Activated CD8-positive, alpha-beta memory T cell treated with anti-CD3 and anti-CD28 coated beads for 4 hours (primary cell): Measurements from ENCODE around the gene ATRN.
"Not testable (repeated sequence)": the region's sequence is repeated elsewhere in the genome, so short reads cannot be mapped to it uniquely, and the experiment has no call there.

Experiments
- DNase-seq, 2 donors: peaks; one replicate each; pipeline ENCODE4 v3.0.0-alpha.2; 2020; ENCODE audit warnings: low read depth in 2 of 2

Gene ATRN

DNA sequence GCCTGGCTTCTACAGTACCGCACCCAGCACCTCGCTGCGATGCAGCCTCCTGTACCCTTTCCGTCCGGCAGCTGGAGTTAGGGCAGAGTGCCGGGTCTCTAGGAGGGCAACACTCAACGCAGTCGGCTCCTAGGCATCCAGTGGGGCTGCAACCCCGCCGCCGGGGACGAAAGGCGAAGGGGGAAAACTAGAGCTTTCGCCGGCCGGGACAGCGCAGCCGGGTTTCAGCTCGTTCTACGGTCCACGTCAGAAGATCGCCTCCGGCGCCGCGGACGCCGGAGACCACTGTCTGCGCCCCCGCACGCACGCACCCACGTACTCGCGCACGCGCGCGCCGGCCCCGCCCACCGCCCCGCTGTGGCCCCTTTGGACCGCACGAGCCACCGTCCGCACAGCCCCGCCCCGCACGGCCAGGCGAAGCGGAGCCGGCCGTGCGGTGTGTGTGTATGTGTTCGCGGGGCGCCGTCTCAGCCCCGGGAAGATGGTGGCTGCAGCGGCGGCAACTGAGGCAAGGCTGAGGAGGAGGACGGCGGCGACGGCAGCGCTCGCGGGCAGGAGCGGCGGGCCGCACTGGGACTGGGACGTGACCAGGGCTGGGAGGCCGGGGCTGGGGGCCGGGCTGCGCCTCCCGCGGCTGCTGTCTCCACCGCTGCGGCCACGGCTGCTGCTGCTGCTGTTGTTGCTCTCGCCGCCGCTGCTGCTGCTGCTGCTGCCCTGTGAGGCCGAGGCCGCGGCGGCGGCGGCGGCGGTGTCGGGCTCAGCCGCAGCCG lies at the start of gene ATRN:
Gene ATRN (plus strand): TSS at position 392 of the 770 bp plus-strand sequence. CDS start 90 bp downstream, at position 482.
- peak; percentile 75 to 83 for DNase-seq

DNA sequence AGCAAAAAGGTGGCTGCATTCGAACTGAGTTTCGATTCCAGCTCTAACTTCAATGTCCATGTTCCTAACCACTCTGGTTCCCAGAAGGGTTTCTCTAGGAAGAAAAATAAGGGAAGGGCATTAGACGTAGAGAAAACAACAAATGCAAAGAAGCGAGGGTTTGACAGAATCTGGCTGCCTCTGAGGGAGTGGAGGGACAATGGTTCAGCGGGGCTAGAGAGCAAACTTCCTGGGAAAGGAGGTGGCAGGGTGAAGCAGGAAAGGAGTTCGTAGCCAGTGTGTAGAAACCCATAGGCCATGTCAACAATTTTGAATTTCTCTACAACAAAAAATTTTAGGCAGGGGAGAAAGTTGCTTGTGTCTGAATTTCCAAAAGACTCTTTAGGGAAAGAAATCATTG lies 48.8 kb upstream of the ATRN start:
- DNase-seq = no peak

DNA sequence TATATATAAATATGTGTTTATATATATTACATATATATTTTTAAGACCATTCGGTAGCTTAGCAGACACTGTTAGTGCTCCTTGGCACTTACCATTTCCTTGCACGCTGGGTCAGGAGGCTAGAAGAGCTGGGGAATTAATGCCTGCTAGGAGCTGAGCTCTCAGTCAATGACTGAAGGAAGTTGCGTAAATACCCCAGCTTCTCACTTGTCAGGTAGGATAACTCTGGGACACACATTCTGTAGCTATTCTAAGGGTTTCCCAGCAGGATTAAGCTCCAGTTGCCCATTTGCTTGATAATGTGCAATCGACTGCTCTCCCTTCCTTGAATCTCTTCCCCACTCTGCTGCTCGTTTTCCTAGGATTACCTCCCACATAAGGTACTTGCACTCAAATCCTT lies 47.7 kb upstream of the ATRN start:
- DNase-seq = no peak

DNA sequence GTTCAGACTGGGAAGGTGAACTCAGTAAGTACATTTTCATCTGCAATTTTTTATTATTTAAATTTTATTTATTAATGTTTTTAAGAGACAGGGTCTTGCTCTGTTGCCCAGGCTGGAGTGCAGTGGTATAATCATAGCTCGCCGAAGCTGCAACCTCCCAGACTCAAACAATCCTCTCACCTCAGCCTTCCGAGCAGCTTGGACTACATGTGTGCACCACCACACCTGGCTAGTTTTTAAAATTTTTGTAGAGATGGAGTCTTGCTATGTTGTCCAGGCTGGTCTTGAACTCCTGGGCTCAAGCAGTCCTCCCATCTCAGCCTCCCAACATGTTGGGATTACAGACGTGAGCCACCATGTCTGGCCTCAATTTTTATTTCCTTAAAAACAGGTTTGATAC lies 44.1 kb upstream of the ATRN start:
- DNase-seq = not testable (repeated sequence)

DNA sequence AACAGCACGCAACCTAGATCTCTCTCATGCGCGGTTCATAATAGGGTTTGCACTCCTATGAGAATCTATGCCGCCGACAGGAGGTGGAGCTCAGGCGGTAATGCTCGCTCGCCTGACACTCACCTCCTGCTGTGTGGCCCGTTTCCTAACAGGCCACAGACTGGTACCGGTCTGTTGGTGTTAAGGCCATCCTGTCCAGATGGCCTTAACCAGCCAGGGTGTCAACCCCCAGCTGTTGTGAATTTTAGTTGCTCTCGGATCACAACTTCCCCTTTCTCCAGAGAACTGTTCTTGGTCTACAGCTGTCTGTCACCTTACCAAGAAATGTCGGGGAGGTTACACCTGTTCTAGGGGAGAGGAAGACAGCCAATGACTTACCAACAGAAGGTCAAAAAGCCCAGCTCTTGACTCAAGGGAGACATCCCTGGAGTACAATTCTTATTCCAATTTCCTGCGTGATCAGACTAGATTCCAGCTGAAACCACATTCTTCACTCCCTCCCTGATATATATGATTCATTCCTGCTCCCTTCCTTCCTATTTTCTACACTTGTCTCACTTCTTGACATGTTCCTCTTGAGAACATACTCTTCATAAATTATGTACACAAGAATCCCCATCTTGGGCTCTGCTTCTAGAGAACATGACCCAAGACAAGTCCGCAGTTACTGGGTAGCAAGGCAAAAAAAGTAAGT lies 40.3 kb upstream of the ATRN start:
- no peak for DNase-seq

DNA sequence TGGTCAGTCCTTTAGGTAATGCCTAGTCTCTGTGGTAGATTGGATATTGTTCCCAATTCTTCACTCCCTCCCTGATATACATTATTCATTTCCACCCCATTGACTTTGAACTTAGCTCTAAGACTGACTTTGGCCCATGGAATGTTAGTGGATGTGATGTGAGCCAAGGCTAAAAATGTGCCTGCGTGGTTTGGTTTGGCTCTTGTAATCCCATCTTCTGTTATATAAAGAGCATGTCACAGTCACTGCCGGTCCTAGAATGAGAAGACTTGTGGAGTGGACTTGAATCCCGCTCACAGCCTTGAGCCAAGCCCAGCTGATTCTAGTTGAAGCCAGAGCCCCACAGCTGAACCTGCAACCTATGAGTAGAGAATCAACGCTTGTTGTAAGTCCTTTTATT lies 39.7 kb upstream of the ATRN start:
- DNase-seq = no peak

DNA sequence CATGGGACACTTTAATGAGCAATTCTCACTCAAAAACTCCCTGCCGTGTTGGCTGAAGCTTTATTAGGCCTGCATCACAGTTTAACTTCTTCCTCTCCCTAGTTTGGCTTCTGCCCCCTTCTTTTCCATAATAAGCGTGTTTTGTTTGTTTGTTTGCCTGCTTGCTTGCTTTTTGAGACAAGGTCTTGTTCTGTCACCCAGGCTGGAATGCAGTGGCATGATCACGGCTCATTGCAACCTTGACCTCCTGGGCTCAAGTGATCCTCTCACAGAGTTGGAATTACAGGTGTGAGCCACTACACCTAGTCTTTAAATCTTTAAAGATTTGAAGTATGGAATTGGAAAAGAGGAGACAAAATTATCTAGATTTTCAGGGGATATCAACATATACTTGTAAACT lies 38.0 kb upstream of the ATRN start:
- DNase-seq = no peak

DNA sequence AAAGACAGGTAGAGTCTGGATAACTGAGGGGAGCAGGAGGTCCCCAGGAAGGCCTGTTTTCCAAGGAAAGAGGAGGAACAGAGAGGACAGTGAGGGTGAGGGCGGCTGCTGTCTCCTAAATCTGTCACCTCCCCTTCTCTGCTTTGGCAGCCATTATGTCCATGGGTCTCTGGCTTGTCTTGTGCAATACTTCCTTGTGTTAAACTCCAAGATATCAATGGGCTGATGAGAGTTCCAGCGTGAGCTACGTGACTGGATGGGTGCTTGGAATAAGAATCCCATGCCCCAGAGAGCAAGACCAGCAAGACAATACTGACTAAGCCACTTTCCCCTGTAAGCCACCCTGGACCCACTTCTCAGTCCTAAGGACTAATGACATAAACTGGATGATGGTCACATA lies 37.1 kb upstream of the ATRN start:
- no peak for DNase-seq

DNA sequence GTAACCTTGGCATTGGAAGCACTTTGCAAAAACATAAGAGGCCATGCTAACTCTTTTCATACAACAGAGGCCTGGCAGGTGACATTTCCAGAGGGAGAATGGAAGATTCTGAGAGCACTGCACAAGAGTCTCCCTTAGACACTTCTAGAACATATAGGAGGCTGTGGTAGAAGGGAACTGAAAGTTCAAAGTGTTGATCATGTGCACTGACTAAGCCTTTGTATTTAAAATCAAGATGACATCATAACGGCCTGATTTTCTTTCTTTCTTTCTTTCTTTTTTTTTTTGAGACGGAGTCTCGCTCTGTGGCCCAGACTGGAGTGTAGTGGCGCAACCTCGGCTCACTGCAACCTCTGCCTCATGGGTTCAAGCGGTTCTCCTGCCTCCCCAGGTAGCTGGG lies 36.6 kb upstream of the ATRN start:
- DNase-seq = no peak

DNA sequence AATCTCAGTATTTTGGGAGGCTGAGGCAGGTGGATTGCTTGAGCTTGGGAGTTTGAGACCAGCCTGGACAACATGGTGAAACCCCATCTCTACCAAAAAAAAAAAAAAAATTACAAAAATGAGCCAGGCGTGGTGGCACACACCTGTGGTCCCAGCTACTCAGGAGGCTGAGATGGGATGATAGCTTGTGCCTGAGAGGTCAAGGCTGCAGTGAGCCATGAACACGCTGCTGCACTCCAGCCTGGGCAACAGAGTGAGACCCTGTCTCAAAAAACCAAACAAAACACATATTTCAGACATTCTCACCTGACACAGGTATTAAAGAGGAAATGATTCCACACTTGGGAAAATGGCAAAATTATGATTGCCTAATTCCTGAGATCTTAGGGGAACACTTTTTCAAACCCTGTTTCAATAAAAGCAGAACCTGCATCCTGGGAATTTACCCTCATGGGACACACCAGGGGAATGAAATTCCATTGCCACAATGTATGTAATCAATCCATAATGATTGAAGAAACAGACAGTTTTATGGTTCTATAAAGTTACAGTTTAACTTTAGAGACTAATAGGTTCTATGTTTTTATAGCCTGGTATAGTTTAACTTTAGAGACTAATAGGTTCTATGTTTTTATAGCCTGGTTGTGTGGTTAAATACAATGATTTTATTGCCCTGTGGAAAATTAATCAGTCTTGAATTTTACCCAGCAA lies 33.8 kb upstream of the ATRN start:
- no peak for DNase-seq

DNA sequence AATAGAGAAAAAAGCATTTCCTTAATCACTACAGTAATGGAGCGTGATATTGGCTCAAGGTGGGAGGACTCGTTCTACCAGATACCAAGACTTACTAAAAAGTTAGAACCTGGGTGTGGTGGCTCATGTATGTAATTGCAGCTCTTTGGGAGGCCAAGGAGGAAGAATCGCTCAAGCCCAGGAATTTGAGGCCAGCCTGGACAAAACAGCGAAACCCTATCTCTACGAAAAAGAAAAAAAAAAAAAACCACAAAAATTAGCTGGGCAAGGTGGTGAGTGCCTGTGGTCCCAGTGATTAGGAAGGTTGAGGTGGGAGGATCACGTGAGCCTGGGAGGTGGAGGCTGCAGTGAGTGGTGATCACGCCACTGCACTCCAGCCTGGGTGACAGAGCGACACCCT lies 24.0 kb upstream of the ATRN start:
- DNase-seq = no peak

DNA sequence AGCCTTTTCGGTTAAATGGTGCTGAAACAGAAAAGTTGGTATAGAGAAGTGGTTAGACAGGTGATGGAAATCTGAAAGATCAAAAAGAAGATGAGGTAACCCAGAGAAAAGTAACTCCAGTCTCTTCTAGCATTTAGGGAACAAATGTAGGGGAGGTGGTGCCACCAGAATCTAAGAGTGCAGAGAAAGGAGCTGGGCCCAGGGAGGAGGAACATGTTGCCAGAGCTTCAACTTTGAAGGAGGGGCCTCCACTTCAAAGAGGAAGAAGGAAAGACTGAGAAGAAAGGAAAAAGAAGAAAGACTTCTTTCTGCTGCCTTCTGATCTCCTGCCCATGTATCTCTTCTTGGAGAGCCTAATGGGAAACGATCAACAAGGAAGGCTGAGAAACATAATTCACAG lies 23.5 kb upstream of the ATRN start:
- DNase-seq = no peak

DNA sequence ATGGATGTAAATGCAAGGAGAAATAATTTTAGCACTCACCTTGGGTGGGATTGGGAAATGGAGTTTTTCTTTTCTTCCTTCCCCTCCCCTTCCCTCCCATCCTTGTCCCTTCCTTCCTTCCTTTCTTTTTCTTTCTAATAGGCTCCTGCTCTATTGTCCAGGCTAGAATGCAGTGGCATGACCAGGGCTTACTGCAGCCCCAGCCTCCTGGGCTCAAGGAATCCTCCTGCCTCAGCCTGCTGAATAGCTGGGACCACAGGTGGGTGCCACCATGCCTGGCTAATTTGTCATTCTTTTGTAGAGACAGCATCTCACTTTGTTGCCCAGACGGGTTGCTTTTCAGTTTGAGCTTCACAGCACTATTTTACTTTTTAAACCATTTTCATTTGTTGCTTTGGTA lies 21.5 kb upstream of the ATRN start:
- no peak for DNase-seq

DNA sequence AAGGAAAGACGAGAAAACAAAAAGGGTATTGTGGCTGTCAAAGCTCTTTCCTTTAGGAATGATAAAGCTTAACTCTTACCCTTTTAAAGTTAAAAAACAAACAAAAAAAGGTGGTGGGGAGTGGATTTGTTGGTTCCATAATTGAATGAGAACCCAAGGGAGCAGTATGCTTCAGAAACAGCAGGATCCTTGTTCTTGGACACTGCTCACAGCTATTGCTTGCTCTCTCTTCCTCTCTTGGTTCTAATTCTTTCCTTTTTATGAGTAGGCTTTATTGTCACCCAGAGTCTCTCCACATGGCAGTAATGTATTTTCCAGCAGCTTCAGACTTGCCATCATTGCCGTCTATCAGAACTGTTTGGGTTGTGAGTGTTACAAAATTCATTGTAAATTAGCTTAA lies 18.7 kb upstream of the ATRN start:
- no peak for DNase-seq

DNA sequence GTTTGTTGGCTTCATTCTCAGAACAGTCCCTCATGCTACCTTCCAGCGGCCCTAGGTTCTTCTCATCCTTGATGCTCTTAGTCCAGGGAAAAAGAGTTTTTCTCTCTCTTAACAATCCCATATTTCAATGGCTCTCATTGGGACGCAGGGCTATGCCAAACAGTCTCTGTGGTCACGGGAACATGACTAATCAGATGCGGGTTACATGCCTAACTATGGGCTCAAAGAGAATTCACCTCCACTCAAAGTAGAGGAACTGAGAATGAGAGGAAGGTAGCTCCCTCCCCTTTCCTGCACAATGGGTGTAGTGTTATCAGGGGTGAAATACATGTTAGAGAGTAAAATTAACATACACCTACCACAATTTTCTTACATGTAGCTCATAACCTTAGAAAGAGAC lies 18.1 kb upstream of the ATRN start:
- DNase-seq = no peak

DNA sequence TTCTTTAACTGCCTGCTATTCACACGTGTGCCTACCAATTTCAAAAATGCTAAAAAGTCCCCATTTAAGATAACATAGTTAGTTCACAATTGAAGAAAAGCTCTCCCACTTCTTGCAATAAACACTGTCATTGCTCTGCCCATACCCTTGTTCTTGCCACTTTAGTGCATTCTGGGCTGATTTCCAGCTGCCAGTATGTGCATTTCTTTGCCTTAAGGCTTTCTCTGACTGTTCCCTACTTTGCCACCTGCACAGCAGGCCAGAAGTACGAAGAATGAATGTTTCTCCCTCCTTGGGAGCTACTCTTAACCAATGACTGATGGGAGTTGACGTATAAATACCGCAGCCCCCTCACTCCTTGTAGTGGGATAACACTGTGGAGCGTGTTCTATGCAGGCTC lies 16.0 kb upstream of the ATRN start:
- no peak for DNase-seq

DNA sequence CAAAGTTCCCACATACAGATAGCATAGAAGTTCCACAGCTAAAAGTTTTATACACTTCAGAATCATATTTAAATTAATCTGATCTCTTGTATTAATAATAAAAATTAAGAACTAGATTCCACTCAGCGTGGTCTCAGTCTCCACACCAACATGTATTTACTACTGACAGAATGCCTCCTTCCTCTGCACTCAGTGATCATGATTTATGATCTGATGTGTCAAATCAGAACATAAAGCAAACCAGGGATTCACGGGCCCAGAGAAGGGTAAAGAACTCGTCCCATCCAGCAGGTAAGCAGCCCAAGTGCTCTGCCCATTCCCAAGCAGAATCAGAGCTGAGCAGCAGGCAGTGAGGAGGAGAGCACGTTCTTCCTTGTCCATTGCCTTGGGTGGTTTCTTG lies 14.2 kb upstream of the ATRN start:
- DNase-seq = no peak

DNA sequence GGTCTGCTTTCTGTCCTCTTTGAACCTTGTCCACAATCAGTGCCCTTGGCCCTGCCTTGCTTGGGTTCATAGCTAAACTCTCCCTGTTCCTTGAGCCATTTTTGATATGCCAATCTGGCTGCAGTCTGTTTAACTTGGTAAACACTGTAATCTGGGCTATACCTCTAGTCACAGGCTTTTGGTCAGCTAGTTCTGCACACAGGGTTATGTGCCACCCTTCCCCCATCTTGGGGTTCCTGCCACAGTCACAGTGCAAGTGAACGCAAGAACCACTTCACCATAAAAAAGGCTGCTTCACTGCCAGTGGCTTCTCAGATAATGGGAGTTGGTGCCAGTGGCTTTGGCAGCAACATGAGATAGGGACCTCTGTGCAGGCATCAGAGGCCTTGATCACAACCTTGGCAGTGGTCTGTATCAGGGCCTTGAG lies 10.9 kb upstream of the ATRN start:
- no peak for DNase-seq

DNA sequence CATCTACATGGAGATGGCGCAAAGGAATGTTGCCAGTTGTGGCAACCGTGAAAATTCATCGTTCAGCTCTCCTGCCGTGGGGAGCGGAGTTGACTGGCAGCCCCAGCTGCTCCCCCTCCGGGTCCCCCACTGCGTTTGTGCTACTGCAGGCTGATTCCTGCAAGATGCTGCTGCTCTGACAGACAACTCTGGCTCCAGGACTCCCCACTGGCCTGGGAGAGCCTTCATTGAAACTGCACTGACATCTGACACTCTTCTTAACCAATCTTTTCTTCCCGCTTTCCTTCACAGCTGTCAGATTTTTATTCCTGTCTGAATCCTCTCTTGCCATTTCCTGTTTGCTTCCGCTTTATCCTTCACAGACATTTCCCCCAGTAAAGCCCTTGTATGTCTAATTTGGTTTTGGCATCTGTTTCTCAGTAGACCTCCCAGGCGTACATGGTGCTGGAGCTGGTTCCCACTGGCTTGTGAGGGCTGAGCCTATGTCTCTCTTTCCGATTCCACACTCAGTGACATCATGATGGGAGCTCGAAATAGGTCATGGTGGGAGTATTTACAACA lies 9.5 kb upstream of the ATRN start:
- DNase-seq = no peak

DNA sequence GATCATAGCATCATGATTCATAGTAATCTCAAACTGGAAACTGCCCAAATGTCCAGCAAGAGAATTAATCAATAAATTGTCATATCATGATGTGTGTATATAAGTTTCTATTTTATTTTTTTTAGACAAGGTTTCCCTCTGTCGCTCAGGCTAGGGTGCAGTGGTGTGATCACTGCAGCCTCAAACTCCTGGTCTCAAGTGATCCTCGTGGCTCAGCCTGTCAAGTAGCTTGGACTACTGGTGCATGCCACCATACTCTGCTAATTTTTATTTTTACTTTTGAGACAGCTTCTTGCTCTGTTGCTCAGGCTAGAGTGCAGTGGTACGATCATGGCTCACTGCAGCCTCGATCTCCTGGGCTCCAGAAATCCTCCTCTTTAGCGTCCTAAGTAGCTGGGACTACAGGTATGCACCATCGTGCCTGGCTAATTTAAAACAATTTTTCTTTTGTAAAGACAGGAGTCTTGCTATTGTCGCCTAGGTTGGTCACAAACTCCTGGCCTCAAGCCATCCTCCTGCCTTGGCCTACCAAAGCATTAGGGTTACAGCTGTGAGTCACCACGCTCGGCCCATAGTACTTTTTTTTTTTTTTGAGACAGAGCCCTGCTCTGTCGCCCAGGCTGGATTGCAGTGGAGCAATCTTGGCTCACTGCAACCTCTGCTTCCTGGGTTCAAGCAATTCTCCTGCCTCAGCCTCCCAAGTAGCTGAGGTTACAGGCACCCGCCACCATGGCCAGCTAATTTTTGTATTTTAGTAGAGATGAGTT lies 8.7 kb upstream of the ATRN start:
- DNase-seq = no peak

DNA sequence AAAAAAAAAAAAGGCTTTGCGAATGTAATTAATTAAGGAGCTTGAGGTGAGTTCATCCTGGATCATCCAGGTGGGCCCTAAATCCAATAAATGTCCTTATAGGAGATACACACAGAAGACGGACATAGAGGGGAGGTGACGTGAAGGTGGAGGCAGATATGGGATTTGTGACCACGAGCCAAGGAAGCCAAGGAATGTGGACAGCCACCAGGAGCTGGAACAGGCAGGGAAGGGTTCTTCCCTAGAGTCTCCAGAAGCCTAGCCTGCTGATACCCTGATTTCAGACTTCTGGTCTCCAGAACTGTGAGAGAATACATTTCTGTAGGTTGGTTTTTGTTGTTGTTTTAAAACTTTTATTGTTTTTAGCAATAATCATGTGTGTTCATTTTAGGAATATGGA lies 6.7 kb upstream of the ATRN start:
- DNase-seq = no peak

DNA sequence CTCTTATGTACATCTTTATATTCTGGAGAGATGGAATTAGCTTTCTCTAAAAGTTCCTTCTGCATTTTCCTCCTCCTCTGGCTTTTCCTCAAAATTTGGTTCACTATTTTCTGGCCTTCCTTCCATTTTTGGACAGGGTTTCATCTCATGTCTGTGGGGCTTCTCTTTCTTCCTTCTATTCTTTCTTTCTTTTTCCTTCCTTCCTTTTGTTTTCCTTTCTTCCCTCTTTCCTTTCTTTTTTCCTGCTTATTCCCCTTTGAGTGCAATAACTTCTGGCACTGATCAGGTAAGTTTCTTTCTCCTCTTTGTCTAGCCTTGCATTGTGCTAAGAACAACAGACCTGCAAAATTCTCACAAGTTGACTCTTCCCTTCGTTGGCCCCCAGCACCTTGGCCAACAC lies 5.5 kb upstream of the ATRN start:
- no peak for DNase-seq
